IMR-90 (cell line): ENCODE data around the gene BGLAP. TPM values are rescaled to one million over a fixed set of nuclear protein-coding genes. Genes with fewer than 3 reads are reported as not detected.
"Not testable (repeated sequence)": the region's sequence is repeated elsewhere in the genome, so short reads cannot be mapped to it uniquely, and the experiment has no call there.

Experiments used
- ATAC-seq: fragments of 200-7000 bp; cut with Tn5 transposase; 2 replicates; pipeline ENCODE4 v1.9.1; 2020; ENCODE audit warnings: low read depth, mild to moderate bottlenecking, moderate library complexity
- BruUV-seq: library from RNA; stranded (reverse); fragments of 400-500 nt; replicated peaks from 2 replicates; lab custom pipeline; 2021; lab: Mats Ljungman, UMichigan
- CTCF ChIA-PET: fragments of 300-600 bp; formaldehyde crosslinking; extraction: SDS; loops from one replicate; lab custom pipeline; 2021; ENCODE audit warnings: antibody characterized with exemption; lab: Yijun Ruan, JAX
- POLR2A ChIA-PET: fragments of 300-600 bp; sonication (Branson Sonifier 250); formaldehyde crosslinking; loops from one replicate; lab custom pipeline; 2022; ENCODE audit warnings: antibody characterized with exemption; ENCODE audit not compliant: unreplicated experiment; lab: Charles Lee
- DNase-seq: peaks from one replicate; pipeline ENCODE4 v3.0.0; 2013
- H2AFZ ChIP-seq: replicated peaks from 2 replicates; pipeline ENCODE3; 2013; ENCODE audit warnings: low read length, mild to moderate bottlenecking; ENCODE audit not compliant: poor library complexity
- H2AK5ac ChIP-seq: 2 replicates; pipeline ENCODE4 v1.6.1; 2013; ENCODE audit warnings: low read depth, low read length, inconsistent platforms
- H2AK9ac ChIP-seq: replicated peaks from 2 replicates; pipeline ENCODE3; 2013; ENCODE audit warnings: mild to moderate bottlenecking, low read depth, low read length, moderate library complexity; ENCODE audit not compliant: poor library complexity
- H2BK120ac ChIP-seq: 2 replicates; pipeline ENCODE4 v1.6.1; 2013; ENCODE audit warnings: low read depth, low read length, inconsistent platforms
- H2BK15ac ChIP-seq: 3 replicates; pipeline ENCODE4 v1.6.1; 2013; ENCODE audit warnings: low read depth, low read length, inconsistent platforms
- H2BK20ac ChIP-seq: 2 replicates; pipeline ENCODE4 v1.6.1; 2013; ENCODE audit warnings: low read depth, mild to moderate bottlenecking, inconsistent platforms, low read length, moderate library complexity
- H2BK5ac ChIP-seq: 2 replicates; pipeline ENCODE4 v1.6.1; 2013; ENCODE audit warnings: mild to moderate bottlenecking, low read depth, low read length, inconsistent platforms; ENCODE audit not compliant: poor library complexity, severe bottlenecking
- H3K14ac ChIP-seq: replicated peaks from 2 replicates; pipeline ENCODE4 v1.6.1; 2013; ENCODE audit warnings: low read depth, low read length, inconsistent platforms
- H3K18ac ChIP-seq: 2 replicates; pipeline ENCODE4 v1.6.1; 2013; ENCODE audit warnings: low read depth, low read length, control low read depth
- H3K23ac ChIP-seq: 2 replicates; pipeline ENCODE4 v1.6.1; 2013; ENCODE audit warnings: low read depth, low read length, inconsistent platforms
- H3K27ac ChIP-seq: 2 replicates; pipeline ENCODE4 v1.5.1; 2013; ENCODE audit warnings: mild to moderate bottlenecking, control low read depth, low read length; ENCODE audit not compliant: insufficient read depth
- H3K27me3 ChIP-seq: 2 replicates; pipeline ENCODE4 v1.6.1; 2013; ENCODE audit warnings: low read length; ENCODE audit not compliant: control insufficient read depth, insufficient read depth
- H3K36me3 ChIP-seq: 2 replicates; pipeline ENCODE4 v1.6.1; 2013; ENCODE audit warnings: low read length, mixed read lengths; ENCODE audit not compliant: control insufficient read depth, insufficient read depth
- H3K4ac ChIP-seq: 2 replicates; pipeline ENCODE4 v1.6.1; 2013; ENCODE audit warnings: low read depth, low read length, inconsistent platforms
- H3K4me1 ChIP-seq: 2 replicates; pipeline ENCODE4 v1.6.1; 2013; ENCODE audit warnings: low read length, mixed read lengths; ENCODE audit not compliant: control insufficient read depth, insufficient read depth
- H3K4me2 ChIP-seq: 2 replicates; pipeline ENCODE4 v1.6.1; 2013; ENCODE audit warnings: low read depth, mild to moderate bottlenecking, control low read depth, low read length, moderate library complexity
- H3K4me3 ChIP-seq: 2 replicates; pipeline ENCODE4 v1.5.1; 2013; ENCODE audit warnings: low read depth, mild to moderate bottlenecking, control low read depth, low read length, moderate library complexity; ENCODE audit not compliant: insufficient read depth
- H3K56ac ChIP-seq: 2 replicates; pipeline ENCODE4 v1.6.1; 2013; ENCODE audit warnings: low read length, inconsistent platforms; ENCODE audit not compliant: insufficient read depth; ENCODE audit errors: extremely low read depth
- H3K79me1 ChIP-seq, 2 experiments: 2 replicates each; pipeline ENCODE4 v1.6.1; 2013; ENCODE audit warnings: low read length in 2 of 2, inconsistent platforms in 1 of 2, low read depth in 1 of 2
- H3K9ac ChIP-seq: 2 replicates; pipeline ENCODE4 v1.6.1; 2013; ENCODE audit warnings: low read depth, low read length, control low read depth
- H3K9me1 ChIP-seq: 2 replicates; pipeline ENCODE4 v1.6.1; 2013; ENCODE audit warnings: low read length, inconsistent platforms; ENCODE audit not compliant: insufficient read depth
- H3K9me3 ChIP-seq: 2 replicates; pipeline ENCODE4 v1.6.1; 2013; ENCODE audit warnings: low read length; ENCODE audit not compliant: control insufficient read depth, insufficient read depth
- H4K20me1 ChIP-seq: 2 replicates; pipeline ENCODE4 v1.6.1; 2013; ENCODE audit warnings: low read length, inconsistent platforms; ENCODE audit not compliant: insufficient read depth
- H4K5ac ChIP-seq: 2 replicates; pipeline ENCODE4 v1.6.1; 2013; ENCODE audit warnings: mild to moderate bottlenecking, low read depth, low read length, control low read depth
- H4K8ac ChIP-seq, 2 experiments: 2 replicates each; pipeline ENCODE4 v1.6.1; 2013; ENCODE audit warnings: low read depth in 2 of 2, low read length in 2 of 2, control low read depth in 1 of 2, inconsistent platforms in 1 of 2
- H4K91ac ChIP-seq: 2 replicates; pipeline ENCODE4 v1.6.1; 2013; ENCODE audit warnings: low read depth, low read length, inconsistent platforms; ENCODE audit not compliant: insufficient read depth
- WGBS, 2 experiments: methylation state at CpG; one replicate each; pipeline versions ENCODE4 v1.1.5 to v1.1.7; 2013; ENCODE audit warnings: missing lambda C conversion rate in 2 of 2; ENCODE audit not compliant: insufficient read length in 1 of 2; ENCODE audit errors: extremely low coverage in 2 of 2; 5-methylcytosine and 5-hydroxymethylcytosine counted together
- dilution Hi-C: fragments of 300-500 bp; cut with HindIII; formaldehyde crosslinking; loops from one replicate; pipeline ENCODE4 v1.14.3; 2018; ENCODE audit warnings: low sequenced_read_pairs; ENCODE audit not compliant: unreplicated experiment
- in situ Hi-C: fragments of 300-500 bp; cut with MboI; formaldehyde crosslinking; loops from 3 replicates; pipeline ENCODE4 v1.14.3; 2019; ENCODE audit warnings: low sequenced_read_pairs, inconsistent platforms, mixed read lengths
- intact Hi-C: fragments of 100-400 bp; cut with micrococcal nuclease; formaldehyde crosslinking; loops from 2 replicates; pipeline ENCODE4 v1.10.0; 2022
- polyA plus RNA-seq, 3 experiments: library from polyadenylated mRNA; depleted of rRNA; stranded (reverse); fragments of >200 nt; gene quantifications; 2 replicates each; pipeline ENCODE4 v1.2.3, GENCODE V29; 2012; ENCODE audit warnings: low replicate concordance in 1 of 3
- total RNA-seq: library from RNA; depleted of rRNA; stranded (reverse); fragments of >200 nt; gene quantifications from 2 replicates; pipeline ENCODE4 v1.2.3, GENCODE V29; 2012

BGLAP gene
- total and polyA plus RNA-seq, 2 of the 4 experiments (the other 2 are of a cell fraction) = 0.67 TPM; not detected in 1

- H2AK9ac ChIP-seq, H3K23ac ChIP-seq, H3K27me3 ChIP-seq, H3K14ac ChIP-seq, H3K27ac ChIP-seq, H4K8ac ChIP-seq, ATAC-seq, H2BK15ac ChIP-seq, H4K5ac ChIP-seq, H3K18ac ChIP-seq, POLR2A ChIA-PET, H2AK5ac ChIP-seq, H2BK120ac ChIP-seq, H3K9ac ChIP-seq, H2BK5ac ChIP-seq, dilution Hi-C loops, H3K9me3 ChIP-seq, H3K4me2 ChIP-seq, H2AFZ ChIP-seq, in situ Hi-C loops, H2BK20ac ChIP-seq, BruUV-seq, H3K9me1 ChIP-seq, H3K36me3 ChIP-seq, CTCF ChIA-PET, intact Hi-C loops, H4K20me1 ChIP-seq, H4K91ac ChIP-seq, H3K4ac ChIP-seq, DNase-seq, H3K56ac ChIP-seq, H3K4me1 ChIP-seq, H3K4me3 ChIP-seq: not testable (repeated sequence)
- WGBS, 2 experiments = 100% methylated on average over 23 of the region's 55 CpGs; no CpG with 5 or more reads in 1 of the 2 experiments
- peaks cover 19 to 51% of the 10 kb centered on the region in 2 experiments for H3K79me1 ChIP-seq
Measured at GRCh38 chr1:156216361-156217086, 25.5 kb upstream of the BGLAP start.
